ENCODE data around the gene MBP. TPM values are rescaled to one million over a fixed set of nuclear protein-coding genes. Genes with fewer than 3 reads are reported as not detected.

MBP gene
- polyA plus RNA-seq, 1 experiment: 2.1 TPM

DNA sequence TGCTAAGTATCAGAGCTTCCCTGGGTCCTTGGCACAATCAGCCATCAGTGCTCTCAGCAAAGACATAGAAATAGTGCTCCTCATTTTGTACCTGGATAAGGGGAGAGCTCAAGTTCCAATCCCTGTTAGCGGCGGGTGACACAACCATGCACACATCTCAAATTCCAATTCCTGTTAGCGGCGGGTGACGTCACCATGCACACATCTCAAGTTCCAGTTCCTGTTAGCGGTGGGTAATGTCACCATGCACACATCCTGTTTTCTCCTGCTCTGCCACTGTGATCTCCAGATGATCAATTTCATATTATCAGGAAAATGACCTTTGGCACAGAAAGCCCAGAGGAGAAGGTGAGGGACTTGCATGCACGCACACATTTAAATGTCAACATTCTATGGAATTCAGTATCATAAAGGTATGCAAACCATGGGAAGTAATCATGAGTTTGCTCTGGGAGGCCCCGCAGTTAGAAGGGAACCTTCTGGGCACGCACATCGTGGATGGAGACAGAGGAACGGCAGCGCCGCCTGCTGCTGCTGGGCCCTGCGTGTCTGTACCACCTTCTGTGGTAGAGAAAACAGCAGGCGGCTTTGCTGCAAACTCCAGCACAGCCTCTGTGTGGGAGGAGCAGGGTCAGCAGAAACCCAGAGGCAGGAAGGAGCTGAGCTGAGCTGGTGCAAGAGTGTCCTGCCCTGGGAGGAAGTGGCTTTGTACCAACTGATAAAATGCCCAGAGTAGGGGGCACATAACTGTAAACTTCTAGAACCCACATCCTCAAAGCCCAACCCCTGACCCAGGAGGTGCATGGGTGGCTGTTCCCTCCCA lies 77.8 kb downstream of the MBP start:
- CTCF ChIA-PET: interaction anchor here (0.5 to 6.0 kb wide), 17 partner anchors 9 to 253 kb away, joined by 3 to 35 read pairs (median 3); no protein-coding TSS in a partner anchor
- DNase-seq (ENCODE audit: low read depth): peak; percentile 31
- Histone ChIP-seq H3K36me3 (ENCODE audit: control insufficient read depth, insufficient read depth, low read length) (no peaks in the 10 kb centered on the region), H3K27me3 (ENCODE audit: control insufficient read depth, insufficient read depth, low read length) (no peaks in the 10 kb centered on the region; the same call in 1 of the 2 replicates), H3K4me3 (ENCODE audit: low read depth, low read length) (no peak overlapping the region)
- peak; percentile 90 for TF ChIP-seq CTCF (IDR thresholded peaks at IDR 0.05; ENCODE audit: insufficient read depth, low read depth, low read length)
- POLR2A ChIA-PET: no interaction called here

DNA sequence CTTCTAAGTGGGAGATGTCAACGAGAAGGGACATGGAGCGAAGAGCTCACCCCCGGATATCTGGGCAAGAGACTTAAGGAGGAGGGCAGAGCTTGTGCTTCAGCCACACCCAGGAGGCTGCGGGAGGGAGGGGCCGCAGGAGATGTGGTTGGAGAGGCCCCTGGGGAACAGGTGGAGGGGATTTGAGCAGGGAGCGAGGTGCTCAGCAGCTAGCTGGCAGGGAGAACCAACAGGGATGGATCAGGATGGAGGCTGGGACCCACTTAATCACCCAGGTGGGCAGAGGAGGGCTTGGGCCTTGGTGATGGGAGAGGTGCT lies 78.3 kb downstream of the MBP start:
- ChIA-PET CTCF (interaction anchor here (1.0 to 6.0 kb wide), 8 partner anchors 12 to 253 kb away, joined by 3 to 35 read pairs (median 3); no protein-coding TSS in a partner anchor), POLR2A (no interaction called here)
- Histone ChIP-seq H3K36me3 (ENCODE audit: control insufficient read depth, insufficient read depth, low read length) (no peaks in the 10 kb centered on the region), H3K27me3 (ENCODE audit: control insufficient read depth, insufficient read depth, low read length) (no peaks in the 10 kb centered on the region; the same call in 1 of the 2 replicates), H3K4me3 (ENCODE audit: low read depth, low read length) (no peak overlapping the region)
- no peak for DNase-seq (ENCODE audit: low read depth)
- no peak for TF ChIP-seq CTCF (IDR thresholded peaks at IDR 0.05; ENCODE audit: insufficient read depth, low read depth, low read length)

GRCh38 chr18:77053616-77054287 lies 78.8 kb downstream of the MBP start:
- no peak for DNase-seq (ENCODE audit: low read depth)
- H3K4me3 ChIP-seq (ENCODE audit: low read depth, low read length): no peak overlapping the region
- H3K27me3 ChIP-seq (ENCODE audit: control insufficient read depth, insufficient read depth, low read length): no peaks in the 10 kb centered on the region; the same call in 1 of the 2 replicates
- TF ChIP-seq CTCF (IDR thresholded peaks at IDR 0.05; ENCODE audit: insufficient read depth, low read depth, low read length): no peak
- ChIA-PET CTCF (interaction anchor here (1.0 to 6.0 kb wide), 6 partner anchors 12 to 158 kb away, joined by 3 to 35 read pairs (median 6); no protein-coding TSS in a partner anchor), POLR2A (no interaction called here)
- no peaks in the 10 kb centered on the region for H3K36me3 ChIP-seq (ENCODE audit: control insufficient read depth, insufficient read depth, low read length)

DNA sequence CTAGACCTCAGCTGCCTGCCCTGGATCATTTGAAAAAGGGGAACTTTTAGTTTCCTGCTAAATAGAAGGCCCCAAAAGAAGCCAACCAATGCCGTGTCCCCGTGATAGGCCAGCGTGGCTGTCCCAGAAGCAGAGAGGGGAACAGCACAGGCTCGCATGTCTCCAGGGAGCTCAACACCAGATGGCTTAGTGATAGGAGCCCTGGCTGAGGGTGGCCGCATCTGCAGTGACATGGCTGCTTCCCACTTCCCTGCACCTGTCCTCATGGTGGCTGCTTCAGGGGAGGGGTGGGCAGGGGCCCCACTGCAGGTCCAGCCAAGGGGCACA lies 79.6 kb downstream of the MBP start:
- ChIA-PET POLR2A (interaction anchor here (0.7 kb wide), 1 partner anchor 111 kb away, joined by 16 read pairs; no protein-coding TSS in a partner anchor), CTCF (interaction anchor here (1.4 to 6.0 kb wide), 3 partner anchors 53 to 159 kb away, joined by 3 to 35 read pairs (median 15); no protein-coding TSS in a partner anchor)
- Histone ChIP-seq H3K4me3 (ENCODE audit: low read depth, low read length) (no peak overlapping the region), H3K36me3 (ENCODE audit: control insufficient read depth, insufficient read depth, low read length) (no peaks in the 10 kb centered on the region), H3K27me3 (ENCODE audit: control insufficient read depth, insufficient read depth, low read length) (no peaks in the 10 kb centered on the region; the same call in 1 of the 2 replicates)
- no peak for TF ChIP-seq CTCF (IDR thresholded peaks at IDR 0.05; ENCODE audit: insufficient read depth, low read depth, low read length)
- no peak for DNase-seq (ENCODE audit: low read depth)

All from BJ (cell line).